Aortic smooth muscle cell (primary cell): Measurements from ENCODE around the gene COG5. TPM values are rescaled to one million over a fixed set of nuclear protein-coding genes. Genes with fewer than 3 reads are reported as not detected.

Experiments used
- total RNA-seq: library from RNA; depleted of rRNA; stranded (reverse); fragments of >200 nt; gene quantifications from 2 replicates; pipeline ENCODE4 v1.2.3, GENCODE V29; 2014

The COG5 gene
- 30.8 and 72.7 TPM in 2 replicates for total RNA-seq

GRCh38 chr7:107563775-107564552, at the start of gene COG5, which contains the start of gene DUS4L:
Gene COG5 (minus strand): TSS chr7:107563920. CDS start chr7:107563896, 24 bp downstream.
Gene DUS4L (plus strand): TSS chr7:107563971. CDS start chr7:107567071, 3,100 bp downstream.

GRCh38 chr7:107579885-107580715, 16.4 kb upstream of the COG5 start, which contains the start of gene BCAP29:
Gene BCAP29 (plus strand): TSS chr7:107580246. CDS start chr7:107580773, 527 bp downstream.

GRCh38 chr7:107469929-107470328, 93.8 kb downstream of the COG5 start, which contains the start of gene GPR22:
Gene GPR22 (plus strand): TSS chr7:107470057. CDS start chr7:107474061, 4,004 bp downstream.

GRCh38 chr7:107168233-107169119, 395.2 kb downstream of the COG5 start, which contains the start of gene HBP1:
Gene HBP1 (plus strand): TSS chr7:107169003. CDS start chr7:107179894, 10,891 bp downstream.

Other genes starting within 250 kb of the COG5 start
- not detected in 2 replicates for gene GPR22, start 93.9 kb downstream of the COG5 start, total RNA-seq
- gene DUS4L, start 51 bp upstream of the COG5 start, total RNA-seq: 4.8 and 7.2 TPM in 2 replicates
- gene BCAP29, start 16.3 kb upstream of the COG5 start, total RNA-seq: 70.3 and 130 TPM in 2 replicates
- gene SLC26A4, start 96.9 kb upstream of the COG5 start, total RNA-seq: 20.5 and 21.2 TPM in 2 replicates
- 13.6 and 13.8 TPM in 2 replicates for gene CBLL1, start 180.2 kb upstream of the COG5 start, total RNA-seq
- not detected in 2 replicates for gene SLC26A3, start 239.3 kb upstream of the COG5 start, total RNA-seq